ENCODE measurements around the gene SCGB2A2. TPM values are rescaled to one million over a fixed set of nuclear protein-coding genes. Genes with fewer than 3 reads are reported as not detected.

SCGB2A2 gene
- total and polyA plus RNA-seq, 10 of the 15 experiments (the other 5 are each of a cell fraction or from before 2014, with no cell fraction given), result not detected

- TF ChIP-seq IRF5 (IDR thresholded peaks at IDR 0.05; ENCODE audit: borderline replicate concordance) (no peak), STAT3 (IDR thresholded peaks at IDR 0.05; ENCODE audit: low read depth, low read length) (no peak), NFYB (IDR thresholded peaks at IDR 0.05; ENCODE audit: insufficient read depth, low read depth, low read length) (no peak), NR2C1 (IDR thresholded peaks at IDR 0.05) (no peak), MXI1 (IDR thresholded peaks at IDR 0.05; ENCODE audit: low read depth, low read length) (no peak), ZSCAN29 (IDR thresholded peaks at IDR 0.05) (no peak), YY1 (IDR thresholded peaks at IDR 0.05; ENCODE audit: low read depth, low read length) (no peak), ASH2L (IDR thresholded peaks at IDR 0.05; ENCODE audit: borderline replicate concordance, low read depth) (no peak), SRF (IDR thresholded peaks at IDR 0.05; ENCODE audit: low read depth in 2 of 2, low read length in 2 of 2) (no peak)
Observed at GRCh38 chr11:62264004-62264403, 6.0 kb upstream of the SCGB2A2 start (continued).

- no peak overlapping the region for H2AFZ ChIP-seq (ENCODE audit: control insufficient read depth, low read depth, low read length)
- no peak overlapping the region for H3K27ac ChIP-seq (ENCODE audit: control insufficient read depth, insufficient read depth)
- H3K79me2 ChIP-seq (ENCODE audit: control insufficient read depth, insufficient read depth, low read length), result no peaks in the 10 kb centered on the region
- no peak for ATAC-seq
- no peak overlapping the region for H3K4me3 ChIP-seq
- POLR2A ChIA-PET, result no interaction called here
- H3K36me3 ChIP-seq (ENCODE audit: control insufficient read depth in 2 of 2, insufficient read depth in 2 of 2, low read length in 1 of 2), result no peaks in the 10 kb centered on the region
- H3K27me3 ChIP-seq (replicated peaks in 1 of 2; ENCODE audit: control insufficient read depth in 2 of 2, insufficient read depth in 2 of 2, low read length in 1 of 2), result no peaks in the 10 kb centered on the region; a peak in 1 of 4 replicates
- FAIRE-seq, result no peak
- no peaks in the 10 kb centered on the region for H3K9me3 ChIP-seq (replicated peaks; ENCODE audit: control insufficient read depth, insufficient read depth, low read length)
- RAD21 ChIA-PET (ENCODE audit: unreplicated experiment), result no interaction called here
- BruUV-seq (replicated peaks), result no TSS peak
- H4K20me1 ChIP-seq (ENCODE audit: control insufficient read depth, insufficient read depth), result no peaks in the 10 kb centered on the region
- no peak for DNase-seq (ENCODE audit: low read depth, low spot score)
- CTCF ChIA-PET, result no interaction called here
- in situ Hi-C loops (cut with MboI), result no loop called here
- intact Hi-C loops (cut with micrococcal nuclease; ENCODE audit: unreplicated experiment), result no loop called here
- 56% methylated on average over 4 of the region's 4 CpGs for WGBS (ENCODE audit: insufficient coverage, insufficient replicate concordance, low lambda C conversion rate, missing lambda C conversion rate)
- H3K4me1 ChIP-seq (ENCODE audit: control insufficient read depth, insufficient read depth, low read length), result no peaks in the 10 kb centered on the region
- H3K9ac ChIP-seq (ENCODE audit: control insufficient read depth, insufficient read depth, low read length), result no peak overlapping the region
- SMC1A ChIA-PET (ENCODE audit: uncharacterized antibody, unreplicated experiment), result no interaction called here
- H3K4me2 ChIP-seq (ENCODE audit: control insufficient read depth, insufficient read depth), result no peak overlapping the region
- TF ChIP-seq MEF2B (IDR thresholded peaks at IDR 0.05; ENCODE audit: partially characterized antibody, poor library complexity, severe bottlenecking) (no peak), JUND (IDR thresholded peaks at IDR 0.05; ENCODE audit: low read depth, low read length) (no peak), E2F4 (IDR thresholded peaks at IDR 0.05; ENCODE audit: low read depth, low read length) (no peak), RELA (IDR thresholded peaks at IDR 0.05; ENCODE audit: borderline replicate concordance, partially characterized antibody) (no peak), BACH1 (IDR thresholded peaks at IDR 0.05; ENCODE audit: borderline replicate concordance) (no peak), USF1 (IDR thresholded peaks at IDR 0.05; ENCODE audit: borderline replicate concordance, extremely low read length, insufficient read depth, low read depth, low read length) (no peak), IRF3 (IDR thresholded peaks at IDR 0.05) (no peak), MTA2 (IDR thresholded peaks at IDR 0.05; ENCODE audit: low read depth) (no peak), MLLT1 (IDR thresholded peaks at IDR 0.05) (no peak), SRF (IDR thresholded peaks at IDR 0.05; ENCODE audit: low read depth in 2 of 2, low read length in 2 of 2) (no peak), ZNF207 (IDR thresholded peaks at IDR 0.05; ENCODE audit: borderline replicate concordance) (no peak)
Observed at GRCh38 chr11:62266558-62266957, 3.4 kb upstream of the SCGB2A2 start.
